Measurements from ENCODE around the gene NUAK2. TPM values are rescaled to one million over a fixed set of nuclear protein-coding genes. Genes with fewer than 3 reads are reported as not detected.
"Not testable (repeated sequence)": the region's sequence is repeated elsewhere in the genome, so short reads cannot be mapped to it uniquely, and the experiment has no call there.

The NUAK2 gene
- polyA plus RNA-seq, 3 donors = 8.6 to 12.1 (median 11.1) TPM

DNA sequence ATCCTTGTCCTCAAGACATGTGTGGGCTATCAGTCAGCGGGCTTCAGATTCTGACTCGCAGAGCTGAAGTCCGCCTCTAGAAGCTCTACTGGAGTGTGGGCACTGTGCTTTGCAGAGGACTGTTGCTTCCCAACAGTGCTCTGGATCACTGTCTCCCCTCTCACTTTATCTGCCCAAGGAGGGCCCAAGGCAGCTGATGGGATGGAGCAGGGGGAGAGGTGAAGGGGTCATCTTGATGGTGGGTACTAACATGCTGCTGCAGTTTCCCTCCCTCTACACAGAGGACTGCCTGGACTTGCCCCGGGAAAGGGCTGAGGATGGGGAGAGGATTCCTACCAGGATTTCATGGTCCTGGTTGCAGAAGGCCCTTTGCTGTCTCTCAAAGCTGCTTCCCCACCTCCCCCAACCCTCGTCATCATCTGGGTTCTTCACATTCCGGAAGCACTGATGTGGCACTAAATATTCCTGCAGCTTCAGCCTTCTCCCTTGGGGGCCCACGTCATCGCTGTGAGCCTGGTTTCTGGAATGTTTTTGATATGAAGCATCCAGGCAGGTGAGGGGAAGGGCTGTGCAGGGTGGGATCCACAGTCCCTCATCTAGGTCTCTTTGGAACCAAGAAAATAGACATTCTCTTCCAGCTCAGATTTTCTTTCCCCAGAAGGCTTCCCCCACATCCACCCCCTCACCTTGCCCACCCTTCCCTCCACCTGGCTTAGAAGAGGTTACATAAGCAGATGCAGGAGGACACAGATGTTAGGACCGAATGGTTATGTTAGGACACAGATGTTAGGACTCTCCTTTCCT, 23.2 kb downstream of the NUAK2 start:
- DNase-seq = peak; percentile 93

- DNase-seq = not testable (repeated sequence)
These were observed 23.9 kb downstream of the NUAK2 start for GRCh38 chr1:205297546-205298177.

GRCh38 chr1:205296154-205296553, 25.4 kb downstream of the NUAK2 start:
- no peak for DNase-seq

DNA sequence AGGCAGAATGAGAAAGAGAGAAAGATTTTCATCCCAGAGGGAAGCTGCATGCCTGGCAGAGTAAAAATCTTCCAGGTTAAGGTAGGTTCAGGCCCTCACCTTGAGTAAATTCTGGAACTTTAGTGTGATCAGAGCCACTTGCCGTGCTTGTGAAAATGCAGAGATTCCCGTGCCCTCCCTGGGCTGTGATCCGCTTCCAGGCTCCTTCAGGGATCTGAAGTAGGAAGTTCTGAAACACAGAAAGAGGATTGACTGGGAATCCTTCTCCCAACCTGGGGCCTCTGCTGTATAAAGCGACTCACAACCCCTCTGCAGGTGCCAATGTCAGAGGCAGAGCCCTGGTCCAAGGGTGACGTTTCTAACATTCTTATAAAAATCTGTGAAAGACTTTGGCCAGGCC, 26.6 kb downstream of the NUAK2 start:
- DNase-seq = no peak

DNA sequence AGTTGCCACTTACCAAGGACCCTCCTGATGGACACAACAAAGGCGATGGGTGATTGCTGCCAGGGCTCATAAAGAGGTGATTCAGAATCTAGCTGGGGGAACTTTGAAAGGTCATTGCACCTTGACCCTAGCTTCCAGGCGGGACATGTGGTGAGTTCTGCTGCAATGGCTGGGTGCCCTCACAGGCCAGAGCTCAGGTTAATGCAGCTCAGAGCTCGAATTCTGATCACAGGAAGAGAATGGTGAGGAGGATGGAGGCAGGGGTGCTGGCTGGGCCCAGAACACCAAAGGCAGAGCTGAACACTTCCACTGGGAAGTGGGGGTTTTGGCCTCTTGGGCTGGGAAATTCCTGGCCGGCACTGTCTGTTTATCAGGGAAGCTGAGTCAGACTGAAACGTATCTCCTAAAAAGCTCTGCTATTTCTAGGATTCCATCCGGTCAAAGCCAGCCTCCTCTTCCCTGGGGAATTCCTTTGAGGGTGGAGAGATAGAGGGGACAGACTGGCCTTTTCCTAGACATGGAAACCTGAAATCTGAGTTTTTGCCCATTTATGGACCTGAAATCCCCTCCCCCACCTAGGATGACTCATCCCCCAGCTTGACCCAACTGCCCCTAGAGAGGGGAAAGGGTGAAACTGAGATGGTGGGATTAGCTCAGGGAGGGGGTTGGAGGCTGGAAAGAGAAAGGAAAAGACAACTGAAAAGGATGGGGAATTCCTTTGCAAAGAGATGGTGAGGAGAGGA, 27.2 kb downstream of the NUAK2 start:
- DNase-seq = no peak

GRCh38 chr1:205293350-205294074, 28.0 kb downstream of the NUAK2 start:
- DNase-seq = no peak

DNA sequence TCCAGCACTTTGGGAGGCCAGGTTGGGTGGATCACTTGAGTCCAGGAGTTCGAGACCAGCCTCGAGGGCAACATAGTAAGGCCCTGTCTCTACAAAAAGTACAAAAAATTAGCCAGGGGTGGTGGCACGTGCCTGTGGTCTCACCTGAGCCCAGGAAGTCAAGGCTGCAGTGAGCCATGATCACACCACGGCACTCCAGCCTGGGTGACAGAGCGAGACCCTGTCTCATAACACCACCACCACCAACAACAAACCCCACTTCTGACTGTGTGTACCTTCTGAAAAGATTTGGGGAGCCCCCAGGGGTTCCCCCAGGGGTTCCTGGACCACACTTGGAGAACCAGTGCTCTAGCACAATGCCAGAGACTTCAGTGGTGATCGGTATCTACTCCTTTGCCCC, 29.9 kb downstream of the NUAK2 start:
- no peak for DNase-seq

DNA sequence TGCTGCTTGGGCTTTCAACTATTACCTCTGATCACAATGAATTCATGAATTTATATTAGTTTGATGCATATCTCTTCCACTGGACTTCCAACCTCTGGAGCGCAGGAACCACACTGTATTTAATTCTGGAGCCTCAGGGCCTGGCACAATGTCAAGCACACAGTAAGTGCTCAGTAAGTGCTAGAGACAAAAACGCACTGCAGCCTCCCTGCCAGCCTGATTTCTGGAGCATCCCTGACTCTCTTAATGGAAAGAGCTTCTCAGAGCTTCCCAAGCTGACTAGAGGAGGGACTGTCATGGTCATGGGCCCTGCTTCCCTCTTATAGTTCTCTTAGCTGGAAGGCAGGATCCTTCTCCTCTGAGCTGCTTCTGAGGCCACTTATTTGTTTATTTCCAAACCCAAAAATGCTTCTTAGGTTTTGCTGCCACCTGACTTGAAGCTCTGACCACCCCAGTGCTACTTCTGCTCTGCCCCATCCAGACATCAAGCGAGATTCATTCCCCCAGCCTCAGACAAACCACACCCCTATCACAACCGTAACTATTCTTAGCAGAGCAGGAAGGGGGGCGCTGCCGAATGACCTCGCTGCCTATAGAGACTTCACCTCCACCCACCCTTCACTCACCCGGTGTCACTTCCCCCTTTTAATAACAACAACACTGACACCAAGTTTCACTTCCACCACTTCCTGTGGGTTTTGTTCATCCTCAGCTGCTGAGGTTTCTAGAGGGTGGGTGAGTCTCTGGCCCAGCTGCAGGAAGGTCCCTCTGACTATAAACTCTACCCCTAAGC, 33.6 kb downstream of the NUAK2 start:
- DNase-seq = no peak

DNA sequence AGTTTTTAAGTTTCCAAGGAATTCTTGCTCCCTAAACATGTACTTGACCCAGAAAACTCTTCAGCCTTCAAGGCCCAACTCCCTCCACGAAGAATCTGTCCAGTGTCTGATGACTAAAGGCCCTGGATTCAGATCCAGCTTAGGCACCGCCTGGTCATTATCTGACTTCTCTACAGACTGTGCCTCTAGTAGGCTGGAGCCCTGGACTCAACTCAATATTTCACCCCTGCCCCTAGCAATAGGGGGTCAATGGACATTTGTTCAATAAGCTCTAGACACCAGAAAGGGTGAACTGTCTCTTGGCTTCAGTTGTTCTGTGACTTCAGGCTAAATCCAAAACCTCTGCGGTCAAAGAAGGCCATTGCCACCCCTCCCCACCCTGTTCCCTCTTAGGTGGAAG, 34.5 kb downstream of the NUAK2 start:
- DNase-seq = no peak

DNA sequence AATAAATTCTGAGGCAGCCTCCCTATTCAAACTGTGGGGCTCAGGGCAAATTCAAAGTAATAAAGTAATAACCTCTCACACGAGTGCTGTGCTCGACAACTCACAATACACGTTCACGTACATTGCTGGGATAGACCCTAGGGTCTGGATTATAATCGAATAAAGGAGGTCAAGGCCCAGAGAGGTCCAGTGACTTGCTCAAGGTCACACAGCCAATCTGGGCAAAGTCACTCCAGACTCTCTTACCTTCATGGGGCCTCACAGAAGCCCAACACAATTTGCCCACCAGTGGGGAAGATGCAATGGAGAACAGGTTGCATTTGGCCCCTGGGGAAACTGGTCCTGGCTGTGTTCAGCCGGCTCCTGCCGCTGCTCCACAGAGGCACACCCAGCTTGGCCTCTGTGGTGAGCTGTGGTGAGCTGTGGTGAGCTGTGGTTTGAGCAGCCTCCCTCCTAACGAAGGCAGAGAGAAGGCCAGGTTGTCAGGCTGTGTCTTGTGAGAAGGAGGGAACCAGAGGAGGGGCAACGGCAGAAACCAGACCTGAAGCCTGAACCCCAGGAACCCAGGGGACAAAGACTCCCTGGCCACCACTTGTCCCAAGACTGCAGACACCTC, 35.1 kb downstream of the NUAK2 start:
- DNase-seq = no peak

DNA sequence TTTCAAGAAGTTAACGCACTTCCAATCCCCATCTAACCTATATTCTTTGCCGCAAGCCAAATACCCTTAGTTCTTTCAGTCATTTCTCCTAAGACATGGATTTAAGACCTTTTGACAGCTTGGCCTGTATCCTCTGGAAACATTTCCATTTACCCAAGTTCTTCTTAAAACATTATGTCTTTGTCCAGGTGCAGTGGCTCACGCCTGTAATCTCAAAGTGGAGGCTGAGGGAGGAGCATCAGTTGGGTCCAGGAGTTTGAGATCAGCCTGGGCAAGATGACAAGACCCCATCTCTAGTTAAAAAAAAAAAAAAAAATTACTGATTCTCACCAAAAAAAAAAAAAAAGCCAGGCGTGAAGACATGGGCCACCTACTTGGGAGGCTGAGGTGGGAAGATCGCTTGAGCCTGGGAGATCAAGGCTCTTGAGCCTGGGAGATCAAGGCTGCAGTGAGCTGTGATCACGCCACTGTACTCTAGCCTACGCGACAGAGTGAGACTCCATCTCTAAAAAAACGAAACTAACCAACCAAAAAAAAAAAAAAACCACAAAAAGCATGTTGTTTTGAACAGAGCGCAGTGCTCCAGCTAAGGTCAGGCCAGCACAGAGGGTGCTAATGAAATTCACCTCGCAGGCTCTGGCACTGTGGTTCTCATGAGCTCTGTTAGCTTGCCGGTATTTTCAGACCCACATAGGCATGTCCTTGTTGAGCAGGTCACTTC, 36.0 kb downstream of the NUAK2 start:
- DNase-seq = no peak

DNA sequence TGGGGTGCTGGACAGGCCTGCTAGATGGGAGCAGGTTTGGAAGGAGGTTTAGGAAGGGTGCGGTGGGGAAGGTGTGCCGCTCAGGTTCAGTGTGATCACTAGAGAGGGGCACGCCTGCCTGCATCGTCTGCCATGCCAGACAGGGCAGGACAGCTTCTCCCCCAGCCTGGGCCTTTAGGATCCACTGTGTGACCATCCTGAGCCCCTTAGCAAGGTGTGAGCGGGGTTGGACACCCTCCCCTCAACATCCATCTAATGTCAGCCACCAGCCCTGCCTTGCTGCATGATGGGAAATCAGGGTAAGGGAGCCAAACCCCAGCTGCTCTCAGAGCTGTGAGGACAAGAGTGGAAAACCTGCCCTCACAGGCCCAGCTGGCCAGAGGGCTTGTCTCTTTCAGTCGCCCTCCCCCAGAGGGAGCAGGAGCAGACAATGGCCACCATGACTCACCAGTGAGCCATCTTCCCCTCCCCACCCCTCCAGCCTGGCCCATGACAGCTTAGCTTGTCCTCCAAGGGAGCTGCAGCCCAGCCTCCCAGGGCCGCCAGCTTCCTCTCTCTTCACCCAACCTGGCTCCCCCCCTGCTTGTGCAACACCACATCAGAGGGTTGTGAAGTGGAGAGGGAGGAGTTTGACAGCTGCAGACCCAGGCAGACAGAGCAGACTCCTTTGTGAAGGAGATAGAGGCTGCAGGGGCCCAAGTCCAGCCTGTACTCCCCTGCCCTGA, 37.0 kb downstream of the NUAK2 start:
- DNase-seq = no peak

DNA sequence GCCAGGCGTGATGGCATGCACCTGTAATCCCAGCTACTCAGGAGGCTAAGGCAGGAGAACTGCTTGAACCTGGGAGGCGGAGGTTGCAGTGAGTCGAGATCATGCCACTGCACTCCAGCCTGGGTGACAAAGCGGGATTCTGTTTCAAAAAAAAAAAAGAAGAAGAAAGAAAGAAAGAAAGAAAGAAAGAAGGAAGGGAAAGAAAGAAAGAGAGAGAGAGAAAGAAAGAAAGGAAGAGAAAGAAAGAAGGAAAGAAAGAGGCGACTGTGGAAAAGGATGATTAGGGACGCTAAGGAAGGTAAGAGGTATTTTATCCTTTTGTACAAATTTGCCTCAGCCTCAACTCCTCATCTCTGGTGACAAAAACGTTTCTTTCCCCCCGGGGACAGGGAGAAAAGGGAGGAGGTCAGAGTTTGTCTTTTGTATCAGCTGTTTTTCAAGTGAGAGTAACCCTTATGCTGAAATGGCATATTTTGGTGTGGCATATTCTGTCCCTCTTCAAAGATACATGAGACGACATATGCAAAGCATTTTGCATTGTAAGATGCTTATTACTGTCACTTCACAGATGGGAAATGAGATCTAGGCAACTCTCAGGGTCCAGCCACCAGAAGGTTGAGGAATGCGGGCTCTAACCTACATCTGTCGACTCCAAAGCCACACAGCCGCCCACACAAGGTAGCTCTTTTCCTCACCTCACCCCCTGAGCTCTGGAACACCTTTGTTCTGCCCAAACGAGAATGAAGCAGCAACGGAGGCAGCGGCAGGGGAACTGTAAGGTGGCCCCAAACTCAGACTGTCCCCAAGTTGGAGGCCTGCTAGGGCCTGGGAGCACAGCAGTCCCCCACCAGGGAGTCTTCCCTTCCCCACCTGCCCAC, 38.0 kb downstream of the NUAK2 start:
- no peak for DNase-seq

DNA sequence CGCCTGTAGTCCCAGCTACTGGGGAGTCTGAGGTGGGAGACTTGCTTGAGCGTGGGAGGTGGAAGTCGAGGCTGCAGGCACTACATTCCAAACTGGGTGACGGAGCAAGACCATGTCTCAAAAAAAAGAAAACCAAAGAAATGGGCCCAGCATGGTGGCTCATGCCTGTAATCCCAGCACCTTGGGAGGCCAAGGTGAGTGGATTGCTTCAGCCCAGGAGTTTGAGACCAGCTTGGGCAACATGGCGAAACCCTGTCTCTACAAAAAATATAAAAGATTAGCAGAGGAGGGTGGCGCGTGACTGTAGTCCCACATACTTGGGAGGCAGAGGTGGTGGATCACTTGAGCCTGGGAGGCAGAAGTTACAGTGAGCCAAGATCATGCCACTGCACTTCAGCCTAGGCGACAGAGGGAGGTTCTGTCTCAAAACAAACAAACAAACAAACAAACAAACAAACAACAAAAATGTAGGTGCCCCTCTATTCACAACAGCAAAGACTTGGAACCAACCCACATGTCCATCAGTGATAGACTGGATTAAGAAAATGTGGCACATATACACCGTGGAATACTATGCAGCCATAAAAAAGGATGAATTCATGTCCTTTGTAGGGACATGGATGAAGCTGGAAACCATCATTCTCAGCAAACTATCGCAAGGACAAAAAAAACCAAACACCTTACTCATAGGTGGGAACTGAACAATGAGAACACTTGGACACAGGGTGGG, 40.7 kb downstream of the NUAK2 start:
- not testable (repeated sequence) for DNase-seq

DNA sequence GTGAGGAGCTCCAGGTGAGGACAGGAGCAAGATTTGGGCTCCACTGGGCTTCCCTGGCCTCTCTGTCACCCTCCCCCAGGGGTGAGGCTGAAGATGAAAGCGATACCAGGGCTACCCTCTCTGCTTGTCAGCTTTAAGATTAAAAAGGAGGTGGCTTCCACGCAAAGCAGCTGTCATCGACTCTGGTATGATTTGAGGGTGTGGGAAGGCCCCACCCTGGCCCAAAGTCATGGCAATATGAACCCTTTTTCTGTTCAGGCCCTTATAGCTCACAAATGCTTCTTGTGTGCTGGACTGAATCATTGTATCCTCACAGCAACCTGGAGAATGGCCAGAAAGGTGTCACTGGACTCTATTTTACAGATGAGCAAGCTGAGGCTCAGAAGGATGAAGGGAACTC, 41.6 kb downstream of the NUAK2 start:
- no peak for DNase-seq

- DNase-seq = no peak
These were observed 44.9 kb downstream of the NUAK2 start for GRCh38 chr1:205276689-205277065.

DNA sequence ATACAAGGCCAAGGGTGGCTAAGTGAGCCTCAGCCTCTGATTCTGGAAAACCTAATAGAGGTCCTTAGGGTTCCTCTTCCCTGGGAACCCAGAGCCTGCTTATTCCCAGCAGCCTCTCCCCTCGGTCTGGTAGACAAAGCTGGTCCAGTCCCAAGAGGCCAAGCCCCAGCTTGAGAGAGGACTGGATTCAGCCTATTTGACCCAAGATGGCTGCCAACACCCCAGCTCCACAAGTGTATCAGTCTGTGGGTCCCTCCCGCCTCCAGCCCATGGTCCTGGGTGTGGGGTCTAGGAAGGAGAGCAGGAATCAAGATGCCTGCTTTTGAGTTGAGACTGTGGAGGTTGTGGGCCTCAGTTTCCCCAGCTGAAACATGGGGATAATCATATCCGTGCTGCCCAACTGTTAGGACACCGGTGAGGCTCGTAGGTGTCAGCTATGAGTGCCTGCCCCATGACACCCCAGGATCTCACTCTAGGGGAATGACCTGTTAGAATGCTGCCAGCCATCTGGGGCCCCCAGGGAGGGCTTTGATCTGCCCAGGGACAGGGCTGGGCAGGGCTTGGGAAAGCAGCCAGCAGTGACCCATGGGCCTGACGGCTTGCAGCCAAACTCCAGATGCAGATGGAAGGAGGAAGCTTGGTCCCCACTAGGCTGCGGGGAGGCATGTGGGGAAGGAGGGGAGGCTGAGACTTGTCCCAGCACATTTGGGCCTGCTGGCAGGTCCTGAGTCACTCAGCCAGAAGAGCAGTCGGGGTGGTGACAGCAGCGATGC, 45.4 kb downstream of the NUAK2 start:
- DNase-seq = no peak
